ENCODE data around the gene ACSL6. TPM values are rescaled to one million over a fixed set of nuclear protein-coding genes. Genes with fewer than 3 reads are reported as not detected.

Gene ACSL6
- total and polyA plus RNA-seq, 2 donors from 2014 or later = 1.4 to 2.1 TPM

DNA sequence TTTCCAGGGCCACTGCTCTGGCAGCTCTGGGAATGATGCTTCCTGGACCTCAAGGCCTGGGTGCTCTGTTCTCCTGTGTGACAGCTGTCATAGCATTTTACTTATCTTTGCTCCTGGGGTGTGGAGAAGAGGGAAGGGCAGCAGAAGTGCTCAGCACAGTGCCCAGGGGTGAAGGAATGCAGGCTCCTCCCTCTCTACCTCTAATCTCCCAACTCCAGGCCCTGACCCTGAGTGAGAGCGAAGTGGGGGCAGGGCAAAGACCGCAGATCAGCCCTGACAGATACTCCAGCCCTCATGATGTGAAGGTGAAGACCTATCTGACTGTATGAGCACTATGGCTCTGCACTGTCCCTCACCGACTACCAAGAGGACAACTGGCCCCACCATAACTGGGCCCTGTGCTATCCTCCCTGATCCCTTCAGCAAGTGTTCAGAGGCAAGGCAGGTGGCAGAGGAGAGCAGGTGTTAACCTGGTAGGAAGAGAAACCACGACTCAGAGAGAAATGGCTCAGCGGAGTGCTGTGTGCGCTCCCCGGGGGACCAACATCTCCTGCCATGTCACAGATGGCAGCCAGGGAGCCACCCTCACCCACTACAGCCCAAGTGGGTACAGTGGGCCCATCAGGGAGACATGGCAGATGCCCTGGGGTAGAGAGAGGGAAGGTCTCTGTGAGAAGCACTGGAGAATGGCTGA is 16.8 kb downstream of the ACSL6 start:
- DNase-seq (no peak), FAIRE-seq (no peak)
- no peak overlapping the region for H3K9ac ChIP-seq (ENCODE audit: low read length in 3 of 3)
- H3K27me3 ChIP-seq (ENCODE audit: control insufficient read depth, insufficient read depth, low read length) = no peaks in the 10 kb centered on the region
- no peaks in the 10 kb centered on the region for H3K4me1 ChIP-seq (ENCODE audit: control insufficient read depth in 2 of 3, insufficient read depth in 2 of 3, low read depth in 1 of 3, low read length in 3 of 3)
- H3K4me3 ChIP-seq (ENCODE audit: low read length in 3 of 3) = no peak overlapping the region
- H3K36me3 ChIP-seq (ENCODE audit: control insufficient read depth in 2 of 3, insufficient read depth in 3 of 3, low read length in 3 of 3) = no peaks in the 10 kb centered on the region
- TF ChIP-seq, protein P1, sequence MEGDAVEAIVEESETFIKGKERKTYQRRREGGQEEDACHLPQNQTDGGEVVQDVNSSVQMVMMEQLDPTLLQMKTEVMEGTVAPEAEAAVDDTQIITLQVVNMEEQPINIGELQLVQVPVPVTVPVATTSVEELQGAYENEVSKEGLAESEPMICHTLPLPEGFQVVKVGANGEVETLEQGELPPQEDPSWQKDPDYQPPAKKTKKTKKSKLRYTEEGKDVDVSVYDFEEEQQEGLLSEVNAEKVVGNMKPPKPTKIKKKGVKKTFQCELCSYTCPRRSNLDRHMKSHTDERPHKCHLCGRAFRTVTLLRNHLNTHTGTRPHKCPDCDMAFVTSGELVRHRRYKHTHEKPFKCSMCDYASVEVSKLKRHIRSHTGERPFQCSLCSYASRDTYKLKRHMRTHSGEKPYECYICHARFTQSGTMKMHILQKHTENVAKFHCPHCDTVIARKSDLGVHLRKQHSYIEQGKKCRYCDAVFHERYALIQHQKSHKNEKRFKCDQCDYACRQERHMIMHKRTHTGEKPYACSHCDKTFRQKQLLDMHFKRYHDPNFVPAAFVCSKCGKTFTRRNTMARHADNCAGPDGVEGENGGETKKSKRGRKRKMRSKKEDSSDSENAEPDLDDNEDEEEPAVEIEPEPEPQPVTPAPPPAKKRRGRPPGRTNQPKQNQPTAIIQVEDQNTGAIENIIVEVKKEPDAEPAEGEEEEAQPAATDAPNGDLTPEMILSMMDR (IDR thresholded peaks at IDR 0.05; ENCODE audit: borderline replicate concordance, extremely low read depth, insufficient read depth) = no peak
- H3K9me3 ChIP-seq (ENCODE audit: control insufficient read depth in 2 of 3, insufficient read depth in 1 of 3, low read length in 3 of 3) = no peaks in the 10 kb centered on the region
- intact Hi-C loops (cut with DNase I) = no loop called here
- H3K27ac ChIP-seq (ENCODE audit: low read depth in 2 of 2, low read length in 2 of 2) = no peak overlapping the region

DNA sequence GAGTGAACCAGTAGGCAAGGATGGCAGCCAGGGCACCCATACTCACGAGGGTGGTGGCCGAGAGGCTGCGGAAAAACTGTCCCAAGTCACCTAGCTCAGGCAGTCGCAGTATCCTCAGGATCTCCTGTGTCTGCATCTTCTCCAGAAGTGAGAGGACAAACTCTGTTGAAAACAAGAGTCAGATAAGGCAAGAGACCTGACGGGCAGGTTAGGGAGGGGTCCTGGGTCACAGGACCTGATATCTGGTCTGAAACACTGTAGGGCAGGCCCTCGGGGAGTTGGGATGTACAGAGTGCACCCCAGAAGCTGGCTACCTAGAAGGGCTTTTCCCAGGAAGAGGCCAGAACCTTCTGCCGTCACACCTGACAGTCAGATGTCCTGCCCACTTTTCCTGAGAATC is 17.4 kb downstream of the ACSL6 start:
- Histone ChIP-seq H3K9me3 (ENCODE audit: control insufficient read depth in 2 of 3, insufficient read depth in 1 of 3, low read length in 3 of 3) (no peaks in the 10 kb centered on the region), H3K4me1 (ENCODE audit: control insufficient read depth in 2 of 3, insufficient read depth in 2 of 3, low read depth in 1 of 3, low read length in 3 of 3) (no peaks in the 10 kb centered on the region), H3K4me3 (ENCODE audit: low read length in 3 of 3) (no peak overlapping the region), H3K27me3 (ENCODE audit: control insufficient read depth, insufficient read depth, low read length) (no peaks in the 10 kb centered on the region), H3K36me3 (ENCODE audit: control insufficient read depth in 2 of 3, insufficient read depth in 3 of 3, low read length in 3 of 3) (no peaks in the 10 kb centered on the region), H3K9ac (ENCODE audit: low read length in 3 of 3) (no peak overlapping the region), H3K27ac (ENCODE audit: low read depth in 2 of 2, low read length in 2 of 2) (no peak overlapping the region)
- TF ChIP-seq, protein P1 (IDR thresholded peaks at IDR 0.05; ENCODE audit: borderline replicate concordance, extremely low read depth, insufficient read depth) = no peak
- intact Hi-C loops (cut with DNase I) = no loop called here
- FAIRE-seq = no peak
- peak in 1 of 5 donors; percentile 19 for DNase-seq

DNA sequence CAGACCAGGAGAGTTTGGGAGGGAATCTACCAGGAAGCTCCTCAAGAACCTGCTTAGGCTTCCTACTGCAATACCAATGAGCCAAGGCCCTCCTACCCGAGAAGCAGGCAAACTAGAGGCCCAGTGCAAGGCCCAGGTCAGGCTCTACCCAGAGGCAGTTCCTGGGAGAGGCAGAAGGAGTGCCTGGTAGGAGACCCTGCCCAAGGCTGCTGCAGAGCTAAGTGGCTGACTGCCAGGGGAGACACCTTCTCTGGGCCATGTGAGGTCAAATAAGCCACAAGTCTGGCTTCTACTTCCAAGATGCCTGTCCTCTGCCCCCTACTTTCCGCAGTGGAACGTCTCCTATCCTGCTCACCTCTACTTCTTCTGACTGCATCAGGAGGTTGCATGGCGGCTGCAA is 17.8 kb downstream of the ACSL6 start:
- Histone ChIP-seq H3K4me3 (ENCODE audit: low read length in 3 of 3) (no peak overlapping the region), H3K9ac (ENCODE audit: low read length in 3 of 3) (no peak overlapping the region), H3K9me3 (ENCODE audit: control insufficient read depth in 2 of 3, insufficient read depth in 1 of 3, low read length in 3 of 3) (no peaks in the 10 kb centered on the region), H3K27ac (ENCODE audit: low read depth in 2 of 2, low read length in 2 of 2) (no peak overlapping the region), H3K36me3 (ENCODE audit: control insufficient read depth in 2 of 3, insufficient read depth in 3 of 3, low read length in 3 of 3) (no peaks in the 10 kb centered on the region), H3K27me3 (ENCODE audit: control insufficient read depth, insufficient read depth, low read length) (no peaks in the 10 kb centered on the region), H3K4me1 (ENCODE audit: control insufficient read depth in 2 of 3, insufficient read depth in 2 of 3, low read depth in 1 of 3, low read length in 3 of 3) (no peaks in the 10 kb centered on the region)
- TF ChIP-seq, protein P1 (IDR thresholded peaks at IDR 0.05; ENCODE audit: borderline replicate concordance, extremely low read depth, insufficient read depth) = no peak
- intact Hi-C loops (cut with DNase I) = no loop called here
- DNase-seq (peak in 1 of 5 donors; percentile 32), FAIRE-seq (no peak)

DNA sequence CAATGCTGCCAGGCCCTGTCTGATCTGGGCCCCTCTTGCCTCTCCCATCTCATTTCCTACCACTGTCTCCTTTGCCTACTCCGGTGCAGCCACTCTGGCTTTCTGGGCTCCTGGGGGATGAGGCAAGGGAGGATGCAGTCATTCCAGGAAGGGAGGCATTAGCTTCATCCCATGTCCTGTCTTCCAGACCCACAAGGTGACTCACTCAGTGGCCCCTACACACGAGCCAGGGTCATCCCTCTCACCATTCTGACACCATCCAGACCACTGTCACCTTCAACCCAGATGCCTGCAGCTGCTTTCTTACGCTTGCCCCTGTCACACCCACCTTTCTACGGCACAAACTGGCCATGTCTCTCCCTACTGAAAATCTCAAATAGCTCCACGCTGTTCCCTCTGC is 19.1 kb downstream of the ACSL6 start:
- no peaks in the 10 kb centered on the region for H3K4me1 ChIP-seq (ENCODE audit: control insufficient read depth in 2 of 3, insufficient read depth in 2 of 3, low read depth in 1 of 3, low read length in 3 of 3)
- H3K4me3 ChIP-seq (ENCODE audit: low read length in 3 of 3) = no peak overlapping the region
- intact Hi-C loops (cut with DNase I) = no loop called here
- TF ChIP-seq, protein P1 (IDR thresholded peaks at IDR 0.05; ENCODE audit: borderline replicate concordance, extremely low read depth, insufficient read depth) = no peak
- DNase-seq = no peak
- no peak overlapping the region for H3K9ac ChIP-seq (ENCODE audit: low read length in 3 of 3)
- H3K27ac ChIP-seq (ENCODE audit: low read depth in 2 of 2, low read length in 2 of 2) = no peak overlapping the region
- H3K9me3 ChIP-seq (ENCODE audit: control insufficient read depth in 2 of 3, insufficient read depth in 1 of 3, low read length in 3 of 3) = no peaks in the 10 kb centered on the region
- H3K36me3 ChIP-seq (ENCODE audit: control insufficient read depth in 2 of 3, insufficient read depth in 3 of 3, low read length in 3 of 3) = no peaks in the 10 kb centered on the region
- FAIRE-seq = no peak
- H3K27me3 ChIP-seq (ENCODE audit: control insufficient read depth, insufficient read depth, low read length) = no peaks in the 10 kb centered on the region
